GM12872 (cell line): Measurements from ENCODE around the gene PDIA4.

Experiments used
- TF ChIP-seq, protein P1 (sequence below): IDR thresholded peaks from 3 replicates; pipeline ENCODE4 v1.5.1; 2011; ENCODE audit warnings: low read depth, mild to moderate bottlenecking, low read length, moderate library complexity; ENCODE audit not compliant: insufficient read depth

PDIA4 gene

GRCh38 chr7:149010451-149010850 is 17.9 kb downstream of the PDIA4 start:
- TF ChIP-seq, protein P1, sequence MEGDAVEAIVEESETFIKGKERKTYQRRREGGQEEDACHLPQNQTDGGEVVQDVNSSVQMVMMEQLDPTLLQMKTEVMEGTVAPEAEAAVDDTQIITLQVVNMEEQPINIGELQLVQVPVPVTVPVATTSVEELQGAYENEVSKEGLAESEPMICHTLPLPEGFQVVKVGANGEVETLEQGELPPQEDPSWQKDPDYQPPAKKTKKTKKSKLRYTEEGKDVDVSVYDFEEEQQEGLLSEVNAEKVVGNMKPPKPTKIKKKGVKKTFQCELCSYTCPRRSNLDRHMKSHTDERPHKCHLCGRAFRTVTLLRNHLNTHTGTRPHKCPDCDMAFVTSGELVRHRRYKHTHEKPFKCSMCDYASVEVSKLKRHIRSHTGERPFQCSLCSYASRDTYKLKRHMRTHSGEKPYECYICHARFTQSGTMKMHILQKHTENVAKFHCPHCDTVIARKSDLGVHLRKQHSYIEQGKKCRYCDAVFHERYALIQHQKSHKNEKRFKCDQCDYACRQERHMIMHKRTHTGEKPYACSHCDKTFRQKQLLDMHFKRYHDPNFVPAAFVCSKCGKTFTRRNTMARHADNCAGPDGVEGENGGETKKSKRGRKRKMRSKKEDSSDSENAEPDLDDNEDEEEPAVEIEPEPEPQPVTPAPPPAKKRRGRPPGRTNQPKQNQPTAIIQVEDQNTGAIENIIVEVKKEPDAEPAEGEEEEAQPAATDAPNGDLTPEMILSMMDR: no peak

GRCh38 chr7:149009527-149009926 is 18.8 kb downstream of the PDIA4 start:
- TF ChIP-seq, protein P1: no peak

DNA sequence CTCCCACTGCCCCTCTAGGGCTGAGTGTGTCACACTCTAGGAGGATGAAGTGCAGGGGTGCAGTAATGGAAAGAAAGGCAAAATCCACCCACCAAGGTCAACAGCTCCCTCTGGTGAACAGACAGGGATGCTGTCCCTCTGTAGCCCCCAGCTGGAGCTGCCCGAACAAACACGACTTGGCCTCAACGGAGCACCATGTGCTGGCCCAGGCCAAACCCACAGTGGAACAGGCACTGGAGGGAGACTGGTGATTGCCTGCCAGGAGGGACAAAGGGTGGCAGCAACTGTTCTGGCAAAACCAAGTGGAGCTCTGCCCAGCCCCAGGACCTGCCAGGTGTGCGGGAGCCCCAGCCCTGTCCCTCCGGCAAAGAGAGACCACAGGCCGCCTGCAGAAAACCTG is 20.7 kb downstream of the PDIA4 start:
- TF ChIP-seq, protein P1: peak; percentile 31; the same call in 2 of the 3 replicates

DNA sequence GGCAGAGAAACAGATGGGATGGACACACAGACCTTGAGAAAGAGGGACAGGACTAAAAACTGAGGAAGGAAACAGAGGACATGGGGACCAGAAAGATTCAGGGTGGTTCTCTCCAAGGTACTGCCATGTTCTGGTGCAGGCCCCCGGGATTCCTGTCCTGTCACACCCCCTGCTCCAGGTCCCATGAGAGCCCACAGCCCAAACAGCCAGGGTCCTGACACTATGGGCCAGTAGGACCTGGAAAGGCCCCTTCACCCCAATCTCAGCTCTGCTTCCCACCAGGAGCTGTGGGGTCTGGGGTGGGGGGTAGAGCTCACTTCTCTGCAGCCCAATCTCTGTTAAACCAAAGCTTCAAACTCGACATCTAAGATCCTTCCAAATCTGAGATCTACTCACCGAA is 21.2 kb downstream of the PDIA4 start:
- TF ChIP-seq, protein P1: no peak

DNA sequence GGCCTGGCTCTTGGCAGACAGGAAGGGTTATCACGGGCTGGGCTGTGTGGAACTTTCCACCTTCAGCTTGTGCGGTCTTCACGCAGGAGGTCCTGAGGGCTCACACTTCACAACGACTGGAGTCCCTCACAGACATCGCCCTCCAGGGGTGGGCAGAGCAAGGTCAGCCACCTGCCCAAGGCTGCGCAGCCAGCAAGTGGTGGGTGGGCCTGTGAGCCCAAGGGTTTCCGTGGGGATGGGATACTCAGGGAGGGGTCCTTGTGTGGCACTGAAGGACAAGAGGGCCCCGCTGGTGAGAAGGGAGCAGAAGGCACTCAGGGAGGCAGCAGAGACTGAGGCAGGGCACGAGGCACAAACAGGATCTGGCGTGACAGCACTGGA is 22.0 kb downstream of the PDIA4 start:
- TF ChIP-seq, protein P1: no peak

GRCh38 chr7:149005427-149006344 is 22.6 kb downstream of the PDIA4 start:
- TF ChIP-seq, protein P1: peak; percentile 79

GRCh38 chr7:149004405-149005370 is 23.6 kb downstream of the PDIA4 start:
- TF ChIP-seq, protein P1: no peak
